Stimulated activated CD4-positive, alpha-beta T cell treated with anti-CD3 and anti-CD28 coated beads, Interleukin-2, amount 100 ng/mL, for 4 hours (primary cell): ENCODE results near the gene TNNT2.

Source experiments
- DNase-seq: peaks from one replicate; pipeline ENCODE4 v3.0.0-alpha.2; 2020; ENCODE audit warnings: low read depth

Gene TNNT2

GRCh38 chr1:201401700-201402099 is 24.2 kb upstream of the TNNT2 start:
- DNase-seq = no peak

DNA sequence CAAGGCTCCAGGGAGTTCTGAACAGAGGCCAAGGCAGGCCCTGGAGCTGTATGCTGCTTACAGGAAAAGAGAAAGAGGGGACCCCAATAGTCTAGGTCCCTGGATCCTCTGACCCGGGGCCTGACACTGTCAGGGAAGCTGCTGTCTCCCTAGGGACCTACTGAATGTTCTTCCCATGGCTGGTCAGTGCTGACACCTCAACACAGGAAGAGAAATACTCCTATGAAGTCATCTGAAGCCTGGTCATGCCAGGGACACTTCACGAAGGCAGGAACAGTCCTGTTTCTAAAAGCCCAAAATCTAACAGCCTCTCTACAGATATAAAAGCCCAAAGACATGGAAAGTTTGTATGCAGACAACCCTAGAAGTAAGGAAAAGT is 23.4 kb upstream of the TNNT2 start:
- no peak for DNase-seq

DNA sequence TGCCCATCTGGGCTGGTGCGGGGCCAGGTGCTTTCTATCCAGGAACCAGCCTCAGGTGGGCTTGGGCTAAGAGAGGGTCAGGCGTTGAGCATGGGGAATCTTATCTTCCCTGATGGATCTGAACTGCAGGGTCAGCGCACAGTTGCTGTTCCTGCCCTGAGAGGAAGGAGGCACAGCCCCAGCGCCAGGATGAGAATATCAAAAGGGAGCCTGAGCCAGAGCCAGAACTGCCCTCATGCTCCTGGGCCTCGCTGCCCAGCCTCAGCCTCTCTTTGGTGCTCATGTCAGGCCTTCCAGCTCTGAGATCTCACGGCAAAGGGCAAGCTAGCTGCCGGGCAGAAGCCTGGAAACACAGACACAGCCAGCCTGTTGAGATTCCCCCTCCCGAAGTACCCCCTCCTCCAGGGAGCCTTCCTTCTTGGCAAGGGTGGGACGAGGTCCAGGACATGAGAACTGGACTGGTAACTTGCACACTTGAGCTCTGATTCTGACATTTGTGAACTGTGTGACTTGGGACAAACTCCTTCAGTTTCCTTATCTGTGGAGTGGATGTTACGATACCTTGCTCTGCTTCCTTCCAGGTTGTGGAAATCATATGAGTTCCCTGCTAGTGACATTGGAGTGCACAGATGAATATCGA is 22.9 kb upstream of the TNNT2 start:
- DNase-seq = no peak

- DNase-seq = no peak
Measured at GRCh38 chr1:201399352-201400126, 22.1 kb upstream of the TNNT2 start.

GRCh38 chr1:201399018-201399351 is 21.5 kb upstream of the TNNT2 start, which contains the start of gene LAD1:
TSS of gene LAD1 (minus strand) at chr1:201399324. CDS start at chr1:201399306, 18 bp downstream.
- DNase-seq = no peak

GRCh38 chr1:201397675-201398074 is 20.2 kb upstream of the TNNT2 start:
- DNase-seq = no peak

DNA sequence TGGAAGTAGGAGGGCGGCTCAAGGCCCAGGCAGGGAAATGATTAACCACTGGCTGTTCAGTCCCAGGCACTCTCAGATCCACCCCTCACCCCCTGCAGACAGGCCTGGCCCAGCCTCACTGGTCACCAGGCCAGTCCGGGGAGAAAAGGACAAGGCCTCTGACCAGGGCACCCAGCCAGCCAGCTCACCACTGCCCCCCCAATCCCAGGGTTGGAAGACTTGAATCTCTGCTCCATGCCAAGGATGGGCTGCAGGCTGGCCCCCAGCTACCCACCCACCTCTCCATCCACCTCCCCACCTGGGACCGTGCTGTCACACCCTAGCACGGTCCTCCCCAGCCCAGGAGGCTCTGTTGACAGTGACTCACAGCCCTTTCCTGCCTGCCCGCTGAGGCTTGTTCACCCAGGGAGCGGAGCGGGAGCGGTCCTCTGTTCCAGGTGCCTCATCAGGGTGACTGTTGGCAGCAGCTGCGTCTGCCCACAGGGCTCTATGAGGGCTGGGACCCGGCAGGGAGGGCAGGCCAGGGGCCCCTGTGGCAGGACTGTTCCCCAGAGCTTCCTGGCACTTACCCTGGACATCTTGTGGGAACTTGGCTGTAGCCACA is 19.5 kb upstream of the TNNT2 start:
- DNase-seq = no peak

DNA sequence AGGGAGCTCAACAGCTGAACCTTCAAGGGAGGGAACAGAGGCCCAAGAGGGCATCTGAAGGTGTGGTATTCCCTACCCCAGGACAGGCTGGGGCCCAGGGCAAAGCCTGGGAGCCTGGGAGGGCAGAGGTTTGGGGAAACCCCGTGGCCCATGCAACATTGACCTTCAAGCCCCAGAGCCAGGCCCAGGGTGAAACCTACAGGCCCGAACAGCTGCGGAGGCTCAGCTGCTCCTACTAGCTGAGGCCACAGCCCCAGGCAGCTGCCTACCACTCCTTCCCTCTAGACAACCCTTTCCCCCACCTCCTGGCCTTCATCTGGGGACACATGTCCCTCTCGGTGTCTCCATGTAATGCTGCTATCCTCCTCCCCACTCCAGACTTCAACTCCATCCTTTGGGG is 18.5 kb upstream of the TNNT2 start:
- DNase-seq = no peak

DNA sequence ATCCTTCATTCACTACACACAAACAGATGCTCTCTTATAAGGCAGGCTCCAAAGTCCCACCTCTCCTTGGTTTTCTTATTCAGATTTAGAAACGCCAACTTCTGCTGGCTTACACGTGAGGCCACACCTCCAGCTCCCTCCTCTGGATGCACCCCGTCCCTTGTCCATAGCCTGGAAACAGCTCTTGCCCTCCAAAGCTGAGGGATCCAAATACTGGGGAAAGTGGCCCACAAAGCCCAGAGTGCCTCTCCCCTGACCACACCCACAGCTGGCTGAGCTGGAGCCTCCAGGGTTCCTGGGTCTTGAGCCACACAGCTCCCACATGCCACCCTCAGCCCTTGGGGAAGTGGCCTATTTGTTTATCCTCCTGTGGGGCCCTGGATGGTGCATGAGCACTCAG is 17.1 kb upstream of the TNNT2 start:
- no peak for DNase-seq

GRCh38 chr1:201393076-201393475 is 15.6 kb upstream of the TNNT2 start:
- no peak for DNase-seq

- no peak for DNase-seq
Measured at GRCh38 chr1:201391651-201392511, 14.4 kb upstream of the TNNT2 start.

DNA sequence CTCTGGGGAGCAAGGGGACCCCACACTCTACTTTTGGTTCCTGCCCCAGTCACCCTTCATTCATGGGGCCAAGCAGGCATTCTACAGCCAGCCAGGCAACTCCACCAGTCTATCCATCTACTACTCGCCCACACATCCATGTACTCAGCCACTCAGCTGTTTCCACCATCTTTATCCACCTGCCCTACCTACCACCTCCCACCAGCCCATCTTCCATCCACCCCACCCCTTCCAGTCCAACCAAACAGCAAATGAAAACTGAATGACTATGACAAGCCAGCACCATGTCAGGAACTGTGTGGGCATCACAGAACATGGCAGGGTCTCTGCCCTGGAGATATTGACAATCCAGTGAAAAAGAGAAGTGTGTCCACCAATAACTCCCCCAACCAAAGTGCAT is 13.7 kb upstream of the TNNT2 start:
- no peak for DNase-seq

- no peak for DNase-seq
Measured at GRCh38 chr1:201389051-201389450, 11.6 kb upstream of the TNNT2 start.

- no peak for DNase-seq
Measured at GRCh38 chr1:201386208-201386607, 8.7 kb upstream of the TNNT2 start.

DNA sequence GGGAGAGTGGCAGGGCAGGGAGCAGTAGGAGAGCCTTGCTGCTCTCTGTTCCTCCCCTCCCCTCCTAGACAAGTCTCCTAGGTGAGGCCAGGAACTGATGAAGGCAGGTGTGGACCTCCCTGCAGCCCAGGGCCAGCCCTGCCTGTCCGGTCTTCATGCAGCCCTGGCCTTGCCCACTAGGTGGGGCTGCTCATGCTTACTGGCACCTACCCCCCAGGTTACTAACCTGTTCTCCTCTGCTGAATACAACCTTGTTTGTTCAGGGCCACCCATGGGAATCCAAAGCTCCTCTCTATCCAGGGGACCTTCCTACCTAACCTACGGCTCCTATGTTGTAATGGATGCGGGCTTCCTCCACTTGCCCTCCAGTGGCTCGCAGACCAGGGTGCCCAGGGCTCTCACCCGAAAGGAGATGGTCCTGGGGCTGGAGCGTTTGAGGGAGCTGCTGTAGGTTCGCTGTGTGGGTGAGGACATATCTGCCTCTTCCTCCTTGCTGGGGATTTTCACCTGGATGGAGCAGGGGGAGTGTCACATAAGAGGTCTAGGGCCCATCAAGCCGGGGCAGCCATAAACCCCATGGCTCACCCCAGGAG is 7.9 kb upstream of the TNNT2 start:
- no peak for DNase-seq

DNA sequence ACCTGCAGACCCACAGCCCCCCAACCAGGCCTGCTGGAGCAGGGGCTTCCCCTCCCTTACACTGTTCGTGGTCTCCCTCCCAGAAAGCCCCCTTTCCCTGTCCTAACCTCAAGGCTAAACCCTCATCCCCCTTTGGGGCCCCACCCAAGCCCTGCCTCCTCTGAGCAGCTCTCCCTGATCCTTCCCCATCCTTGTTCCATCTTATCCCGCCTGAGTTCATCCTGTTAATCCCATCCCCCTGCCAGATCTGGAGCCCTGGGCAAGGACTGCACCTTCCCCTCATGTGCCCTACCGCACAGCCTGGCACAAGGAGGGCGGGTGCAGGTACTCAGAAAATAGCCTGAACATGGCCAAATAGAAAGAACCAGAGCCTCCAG is 6.9 kb upstream of the TNNT2 start:
- no peak for DNase-seq

DNA sequence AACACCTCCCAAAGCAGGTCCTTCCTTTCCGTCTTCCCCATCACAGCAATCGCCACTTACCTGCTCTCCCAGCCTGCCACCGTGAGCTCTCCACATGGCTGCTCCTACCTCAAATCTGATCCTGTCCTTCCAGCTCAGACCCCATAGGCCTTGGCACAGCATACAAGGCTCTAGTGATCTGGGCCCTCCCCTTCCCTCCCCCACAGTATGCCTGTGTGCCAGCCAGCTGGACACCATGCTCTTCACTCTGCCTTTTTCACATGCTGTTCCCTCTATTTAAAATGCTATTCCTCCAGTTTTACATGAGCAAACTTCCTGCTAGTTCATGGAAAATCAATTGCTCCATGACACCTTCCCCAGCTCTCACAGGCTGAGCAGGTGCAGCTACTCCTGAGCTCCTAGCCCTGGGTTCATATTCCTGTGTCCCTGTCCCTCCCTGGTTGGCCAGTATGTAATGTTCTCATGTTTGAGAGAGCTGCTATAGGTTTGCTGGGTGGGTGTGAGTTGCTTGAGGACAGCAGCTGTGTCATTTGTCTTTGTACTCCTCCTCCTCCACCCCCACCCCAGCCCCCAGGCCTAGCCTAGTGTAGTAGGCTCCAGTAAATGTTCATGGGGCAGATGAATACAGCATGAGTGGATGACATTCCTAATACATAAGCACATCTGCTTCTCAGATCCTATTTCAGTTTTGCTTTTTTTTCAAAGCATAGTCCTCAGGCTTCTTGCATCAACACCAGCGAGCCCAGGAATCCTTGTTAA is 6.3 kb upstream of the TNNT2 start:
- no peak for DNase-seq

- DNase-seq = no peak
Measured at GRCh38 chr1:201381130-201381529, 3.6 kb upstream of the TNNT2 start.

GRCh38 chr1:201379733-201380242 is 2.3 kb upstream of the TNNT2 start:
- no peak for DNase-seq

- no peak for DNase-seq
Measured at GRCh38 chr1:201378804-201379203, 1.3 kb upstream of the TNNT2 start.
